HG02885 (cell line): ENCODE data around the gene PRKAG1.
"Not testable (repeated sequence)": the region's sequence is repeated elsewhere in the genome, so short reads cannot be mapped to it uniquely, and the experiment has no call there.

Experiments
- ATAC-seq: cut with Tn5 transposase; IDR thresholded peaks from one replicate; pipeline ENCODE4 v1.9.1; 2021; ENCODE audit warnings: mild to moderate bottlenecking; ENCODE audit not compliant: unreplicated experiment, poor library complexity

PRKAG1 gene

DNA sequence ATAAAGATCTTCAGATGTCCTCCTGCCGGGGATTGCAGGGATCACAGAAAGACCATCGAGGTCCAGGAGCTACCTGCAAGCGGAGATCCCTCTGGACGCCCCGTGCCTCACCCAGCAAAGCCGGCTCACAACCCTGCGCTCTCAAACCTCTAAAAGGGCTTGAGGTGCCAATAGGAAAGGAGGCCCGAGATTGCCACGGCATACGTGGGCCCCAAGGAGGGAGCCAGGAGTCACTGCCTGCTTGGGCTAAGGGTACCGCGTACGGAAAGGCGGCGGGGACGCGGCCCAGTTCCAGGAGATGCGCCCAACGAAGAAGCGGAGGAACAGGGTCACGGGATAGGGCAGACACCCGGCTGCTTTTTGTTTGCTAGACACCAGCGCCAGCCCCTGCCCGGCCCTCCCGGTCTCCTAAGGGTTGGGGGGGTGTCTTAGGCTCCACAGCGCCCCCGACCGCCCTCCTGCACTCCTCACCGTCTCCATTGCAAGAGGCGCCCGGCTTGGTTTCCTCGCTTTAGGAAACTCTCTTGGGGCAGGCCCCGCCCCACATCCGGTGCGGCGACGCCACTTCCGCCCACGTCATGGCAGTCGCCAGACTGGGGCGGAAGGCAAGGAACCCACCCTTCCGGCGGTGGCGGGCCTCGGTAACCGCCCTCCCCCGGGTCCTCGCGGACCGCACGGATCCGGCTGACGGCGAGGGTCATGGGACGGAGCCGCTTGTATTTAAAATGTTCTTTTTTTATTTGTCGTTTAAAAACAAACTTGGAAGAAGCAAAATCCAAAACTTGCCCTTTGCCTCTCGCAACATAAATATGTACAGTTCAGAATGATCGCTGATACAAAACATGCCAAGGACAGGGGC lies at the start of gene PRKAG1:
TSS of gene PRKAG1 (minus strand) at position 516 of the 859 bp plus-strand sequence. CDS start at position 480, 36 bp downstream.
- peak; percentile 92 for ATAC-seq

DNA sequence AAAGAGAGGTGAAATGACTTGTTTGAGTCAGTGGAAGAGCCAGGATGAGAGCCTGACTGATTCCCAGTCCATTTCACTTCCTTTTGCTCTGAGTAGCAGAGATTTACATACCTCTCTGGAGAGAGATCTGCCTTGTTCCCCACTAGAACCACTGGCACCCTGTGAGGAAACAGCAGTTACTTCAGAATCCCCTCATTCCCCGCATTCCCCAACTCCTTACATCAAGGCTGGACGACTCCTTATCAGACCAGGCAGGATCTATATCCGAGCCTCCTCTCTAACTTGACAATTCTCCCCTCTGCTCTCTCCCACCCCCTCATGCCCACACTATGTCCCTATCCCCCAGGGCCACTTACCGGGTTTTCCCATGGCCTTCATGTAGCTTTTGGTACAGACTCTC lies 47.5 kb upstream of the PRKAG1 start:
- no peak for ATAC-seq

DNA sequence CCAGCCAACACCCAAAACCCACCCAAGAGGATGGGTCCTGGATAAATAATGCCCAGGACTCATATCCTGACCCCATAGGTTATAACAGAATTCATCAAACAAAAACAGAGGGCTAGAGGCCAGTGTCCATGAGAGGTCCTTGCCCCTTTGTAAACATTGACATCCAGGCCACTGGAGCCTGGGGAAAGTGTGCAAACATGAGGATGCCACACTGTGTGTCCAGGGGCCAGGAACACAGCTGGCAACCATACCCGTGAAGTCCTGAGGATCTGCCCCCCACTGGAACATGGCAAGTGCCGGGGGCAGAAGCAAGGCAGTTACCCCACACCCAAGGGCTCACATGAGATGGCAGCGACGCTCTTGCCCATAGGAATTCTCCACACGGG lies 46.2 kb upstream of the PRKAG1 start:
- no peak for ATAC-seq

DNA sequence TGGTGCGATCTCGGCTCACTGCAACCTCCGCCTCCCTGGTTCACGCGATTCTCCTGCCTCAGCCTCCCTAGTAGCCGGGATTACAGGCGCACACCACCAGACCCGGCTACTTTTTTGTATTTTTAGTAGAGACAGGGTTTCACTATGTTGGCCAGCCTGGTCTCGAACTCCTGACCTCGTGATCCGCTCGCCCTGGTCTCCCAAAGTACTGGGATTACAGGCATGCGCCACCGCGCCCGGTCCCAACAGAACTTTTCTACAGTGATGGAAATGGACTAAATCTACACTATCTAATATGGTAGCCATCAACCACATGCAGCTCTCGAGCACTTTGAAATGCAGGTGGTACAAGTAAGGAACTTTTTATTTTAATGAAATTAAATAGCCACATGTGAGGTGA lies 43.3 kb upstream of the PRKAG1 start:
- not testable (repeated sequence) for ATAC-seq

DNA sequence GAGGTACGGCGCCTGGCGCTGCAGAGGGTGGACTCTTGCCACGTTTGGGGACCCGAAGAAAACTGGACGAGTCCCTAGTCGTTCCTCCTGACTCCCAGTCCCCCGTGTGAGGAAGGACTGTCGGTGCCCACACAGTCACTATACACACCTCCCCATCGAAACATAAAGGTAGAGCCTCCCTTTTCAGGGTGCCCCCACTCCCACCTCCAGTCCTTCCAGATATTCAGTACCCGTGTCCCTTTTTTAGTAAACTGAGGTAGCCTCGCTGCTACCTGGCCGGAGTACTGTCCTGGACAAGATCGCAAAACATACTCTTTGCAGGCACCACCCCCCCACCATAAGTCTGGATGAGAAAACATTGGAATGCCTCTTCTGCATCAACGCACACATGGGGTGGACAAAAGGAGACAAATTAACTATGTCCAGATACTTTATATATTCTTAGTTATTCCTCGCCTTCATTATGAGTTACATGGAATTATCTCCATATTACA lies 42.6 kb upstream of the PRKAG1 start:
- peak; percentile 11 for ATAC-seq

- peak; percentile 47 for ATAC-seq
These were observed 41.9 kb upstream of the PRKAG1 start, which contains the start of gene KMT2D for GRCh38 chr12:49060237-49061156. KMT2D (minus strand) TSS chr12:49060794; CDS start chr12:49055324, 5,470 bp downstream.

- ATAC-seq = peak; percentile 14
These were observed 41.0 kb upstream of the PRKAG1 start for GRCh38 chr12:49059299-49060171.

GRCh38 chr12:49059045-49059298 lies 40.4 kb upstream of the PRKAG1 start:
- ATAC-seq = no peak

DNA sequence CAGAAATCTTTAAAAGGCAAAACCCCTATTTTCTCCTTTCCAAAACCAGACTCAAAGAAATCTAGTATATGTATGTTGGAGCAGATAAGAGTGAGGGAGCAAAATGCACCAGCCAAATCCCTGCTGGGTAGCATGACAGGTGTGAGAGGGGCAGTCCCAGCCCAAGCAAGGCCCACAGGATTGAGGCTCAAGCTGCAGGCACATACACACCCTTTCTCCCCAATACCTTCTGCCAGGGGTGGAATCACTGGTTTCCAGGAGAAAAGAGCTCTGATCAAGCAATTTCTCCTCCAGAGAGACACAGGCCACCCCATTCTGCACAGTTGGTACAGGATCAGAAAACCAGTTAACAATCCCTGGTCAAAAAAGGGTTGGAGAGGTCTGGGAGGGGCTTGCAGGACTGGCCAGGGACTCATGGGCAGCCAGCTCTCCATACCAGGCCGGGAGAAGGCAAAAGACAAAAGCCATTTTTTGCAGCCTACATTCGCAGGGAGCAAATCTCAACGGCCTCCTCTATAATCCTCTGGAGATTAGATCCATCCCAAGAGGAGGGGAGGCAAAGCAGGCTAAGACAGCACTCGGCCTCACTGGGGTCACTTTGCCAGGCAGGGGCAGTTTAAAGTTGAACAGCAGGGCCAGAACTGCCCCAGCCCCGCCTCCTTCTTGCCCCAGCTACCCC lies 39.9 kb upstream of the PRKAG1 start:
- no peak for ATAC-seq

- ATAC-seq = no peak
These were observed 39.3 kb upstream of the PRKAG1 start for GRCh38 chr12:49057888-49058287.

- ATAC-seq = peak; percentile 73
These were observed 37.6 kb upstream of the PRKAG1 start for GRCh38 chr12:49055978-49056754.

- no peak for ATAC-seq
These were observed 36.5 kb upstream of the PRKAG1 start for GRCh38 chr12:49055092-49055491.

DNA sequence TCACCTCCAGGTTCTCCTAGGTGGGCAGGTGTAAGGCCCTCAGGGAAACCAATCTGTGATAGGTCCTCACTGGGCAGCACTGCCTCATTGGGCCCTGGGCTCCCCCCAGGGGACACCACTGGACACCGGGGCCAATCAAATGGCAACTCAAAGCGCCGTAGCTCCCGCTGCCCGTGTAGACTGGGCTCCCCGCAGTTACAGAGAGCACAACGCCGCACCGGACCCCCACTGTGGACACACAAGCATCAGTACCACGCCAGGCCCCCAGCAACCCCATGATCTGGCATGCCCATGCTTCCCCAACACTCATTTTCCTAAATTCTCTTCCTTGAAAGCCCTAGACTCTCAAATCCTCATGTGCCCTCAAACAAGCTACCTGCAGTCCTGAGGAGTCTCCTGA lies 35.9 kb upstream of the PRKAG1 start:
- ATAC-seq = no peak

DNA sequence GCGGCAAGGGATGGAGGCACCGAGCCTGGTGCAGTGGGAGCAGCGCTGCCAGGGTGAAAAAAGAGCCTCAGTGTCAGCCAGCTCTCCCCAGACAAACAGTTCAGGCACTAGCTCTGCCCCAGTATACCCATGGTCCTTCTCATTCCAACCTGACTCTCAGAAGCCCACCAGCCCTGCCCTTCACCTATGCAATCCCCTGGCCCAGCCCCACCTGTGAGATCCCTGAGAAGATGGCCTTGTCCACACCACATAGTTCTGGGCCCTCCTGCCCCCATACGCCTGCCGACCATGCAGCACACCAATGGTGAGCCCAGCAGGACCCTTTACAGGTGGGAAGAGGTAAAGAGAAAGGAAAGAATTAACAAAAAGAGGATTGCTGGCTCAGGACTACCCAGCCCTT lies 35.5 kb upstream of the PRKAG1 start:
- no peak for ATAC-seq

- ATAC-seq = no peak
These were observed 34.1 kb upstream of the PRKAG1 start for GRCh38 chr12:49052451-49053208.

GRCh38 chr12:49051777-49052438 lies 33.3 kb upstream of the PRKAG1 start:
- no peak for ATAC-seq

DNA sequence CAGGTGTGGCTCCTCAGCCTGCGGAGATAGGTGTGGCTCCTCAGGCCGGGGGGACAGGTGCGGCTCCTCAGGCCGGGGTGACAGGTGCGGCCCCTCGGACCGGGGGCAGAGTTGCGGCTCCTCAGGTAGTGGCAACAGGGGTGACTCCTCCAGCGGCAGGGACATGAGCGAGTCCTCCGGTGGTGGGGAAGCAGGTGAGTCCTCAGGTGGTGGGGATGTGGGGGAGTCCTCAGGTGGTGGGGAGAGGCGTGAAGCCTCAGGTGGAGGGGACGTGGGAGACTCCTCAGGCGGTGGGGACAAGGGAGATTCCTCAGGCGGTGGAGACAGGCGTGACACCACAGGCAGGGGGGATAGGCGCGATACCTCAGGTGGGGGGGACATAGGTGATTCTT lies 32.8 kb upstream of the PRKAG1 start:
- no peak for ATAC-seq
